Measurements from ENCODE around the gene NOLC1.
"Not testable (repeated sequence)": the region's sequence is repeated elsewhere in the genome, so short reads cannot be mapped to it uniquely, and the experiment has no call there.

The NOLC1 gene

DNA sequence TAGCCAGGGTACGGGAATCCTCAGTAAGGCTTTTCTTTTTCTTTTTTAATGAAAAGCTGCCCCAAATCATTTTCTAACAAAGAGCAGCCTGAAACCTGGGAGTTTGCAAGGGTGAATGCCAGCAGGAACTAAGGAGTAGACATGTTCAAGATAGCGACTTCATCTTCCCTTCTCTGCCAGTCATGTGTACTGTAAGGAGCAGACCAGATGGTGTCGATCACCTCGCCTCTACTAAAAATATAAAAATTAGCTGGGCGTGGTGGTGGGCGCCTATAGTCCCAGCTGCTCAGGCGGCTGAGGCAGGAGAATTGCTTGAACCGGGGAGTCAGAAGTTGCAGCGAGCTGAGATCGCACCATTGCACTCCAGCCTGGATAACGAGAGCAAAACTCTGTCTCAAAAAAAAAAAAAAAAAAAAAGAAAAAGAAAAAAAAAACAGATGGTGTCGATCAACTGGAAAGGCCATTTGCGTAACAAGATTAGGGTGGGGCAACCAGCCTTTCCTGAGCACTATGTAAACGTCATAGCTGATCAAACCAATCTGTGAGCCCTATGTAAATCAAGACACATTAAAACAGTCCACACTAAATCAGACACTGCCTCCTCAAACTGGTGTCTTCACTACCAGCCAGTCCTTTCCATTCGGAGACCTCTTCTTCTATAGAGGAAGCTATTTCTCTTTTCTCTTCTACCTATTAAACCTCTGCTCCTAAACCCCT lies 33.8 kb downstream of the NOLC1 start:
- no peaks in the 10 kb centered on the region for H3K9me2 ChIP-seq (ENCODE audit: low read depth, low read length)
- H3K4me3 ChIP-seq (ENCODE audit: low read depth, low read length, poor library complexity, severe bottlenecking) = no peak overlapping the region
- H3K27ac ChIP-seq (ENCODE audit: low read depth, low read length, poor library complexity, severe bottlenecking) = no peak overlapping the region
- H3K27me3 ChIP-seq (ENCODE audit: insufficient read depth, low read length) = no peaks in the 10 kb centered on the region
- H3F3A ChIP-seq (ENCODE audit: insufficient read depth, low read length) = no peaks in the 10 kb centered on the region
- no peak for TF ChIP-seq EZH2 (IDR thresholded peaks at IDR 0.05; ENCODE audit: borderline replicate concordance, low read length)
- TF ChIP-seq, protein P1, sequence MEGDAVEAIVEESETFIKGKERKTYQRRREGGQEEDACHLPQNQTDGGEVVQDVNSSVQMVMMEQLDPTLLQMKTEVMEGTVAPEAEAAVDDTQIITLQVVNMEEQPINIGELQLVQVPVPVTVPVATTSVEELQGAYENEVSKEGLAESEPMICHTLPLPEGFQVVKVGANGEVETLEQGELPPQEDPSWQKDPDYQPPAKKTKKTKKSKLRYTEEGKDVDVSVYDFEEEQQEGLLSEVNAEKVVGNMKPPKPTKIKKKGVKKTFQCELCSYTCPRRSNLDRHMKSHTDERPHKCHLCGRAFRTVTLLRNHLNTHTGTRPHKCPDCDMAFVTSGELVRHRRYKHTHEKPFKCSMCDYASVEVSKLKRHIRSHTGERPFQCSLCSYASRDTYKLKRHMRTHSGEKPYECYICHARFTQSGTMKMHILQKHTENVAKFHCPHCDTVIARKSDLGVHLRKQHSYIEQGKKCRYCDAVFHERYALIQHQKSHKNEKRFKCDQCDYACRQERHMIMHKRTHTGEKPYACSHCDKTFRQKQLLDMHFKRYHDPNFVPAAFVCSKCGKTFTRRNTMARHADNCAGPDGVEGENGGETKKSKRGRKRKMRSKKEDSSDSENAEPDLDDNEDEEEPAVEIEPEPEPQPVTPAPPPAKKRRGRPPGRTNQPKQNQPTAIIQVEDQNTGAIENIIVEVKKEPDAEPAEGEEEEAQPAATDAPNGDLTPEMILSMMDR (IDR thresholded peaks at IDR 0.05; ENCODE audit: low read length) = no peak
- no peaks in the 10 kb centered on the region for H3K36me3 ChIP-seq (ENCODE audit: insufficient read depth, low read length)
- no peaks in the 10 kb centered on the region for H4K20me1 ChIP-seq (ENCODE audit: insufficient read depth, low read length)
- no peak overlapping the region for H3K4me2 ChIP-seq (ENCODE audit: low read length)
- H3K9me3 ChIP-seq (ENCODE audit: low read length) = no peaks in the 10 kb centered on the region
- H3K4me1 ChIP-seq (ENCODE audit: insufficient read depth, low read length, severe bottlenecking) = no peaks in the 10 kb centered on the region
- no peaks in the 10 kb centered on the region for H3K79me2 ChIP-seq (ENCODE audit: insufficient read depth, low read length)
- no peak overlapping the region for H3K9ac ChIP-seq (ENCODE audit: low read length)
- H2AFZ ChIP-seq (ENCODE audit: low read length) = no peak overlapping the region

DNA sequence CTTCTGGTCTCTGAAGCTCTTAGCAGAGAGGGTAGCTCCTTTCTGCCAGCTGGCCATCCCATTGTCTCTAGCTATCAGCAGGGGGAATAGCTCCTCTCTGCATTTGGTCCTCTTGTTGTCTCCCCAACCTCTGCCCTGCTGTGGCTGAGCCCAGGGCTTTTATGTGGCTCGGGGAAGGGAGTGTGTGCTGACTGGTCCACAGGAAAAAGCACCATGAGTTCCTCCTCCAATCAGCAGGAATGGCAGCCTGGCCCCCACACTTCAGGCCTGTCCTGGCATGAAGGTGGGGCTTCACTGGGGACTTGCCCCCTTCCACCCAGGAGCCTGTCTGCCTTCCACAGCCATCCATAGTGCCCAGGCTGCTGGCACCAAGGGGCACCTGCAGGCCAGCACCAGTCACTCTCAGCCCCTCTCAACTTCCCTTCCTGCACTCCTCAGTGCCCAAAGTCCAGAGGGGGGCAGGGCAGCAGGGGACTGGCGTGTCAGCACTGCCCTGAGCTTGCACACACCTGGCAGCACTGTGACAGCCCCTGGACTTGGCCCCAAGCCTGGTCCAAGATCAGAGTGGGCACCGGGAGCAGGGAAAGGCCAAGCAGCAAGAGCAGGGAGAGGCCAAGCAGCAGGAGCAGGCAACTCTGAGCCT lies 36.2 kb downstream of the NOLC1 start:
- Histone ChIP-seq H3K79me2 (ENCODE audit: insufficient read depth, low read length) (no peaks in the 10 kb centered on the region), H4K20me1 (ENCODE audit: insufficient read depth, low read length) (no peaks in the 10 kb centered on the region), H3K9me3 (ENCODE audit: low read length) (no peaks in the 10 kb centered on the region), H3K9me2 (ENCODE audit: low read depth, low read length) (no peaks in the 10 kb centered on the region), H2AFZ (ENCODE audit: low read length) (no peak overlapping the region), H3K4me2 (ENCODE audit: low read length) (no peak overlapping the region), H3K4me3 (ENCODE audit: low read depth, low read length, poor library complexity, severe bottlenecking) (no peak overlapping the region), H3F3A (ENCODE audit: insufficient read depth, low read length) (no peaks in the 10 kb centered on the region), H3K27ac (ENCODE audit: low read depth, low read length, poor library complexity, severe bottlenecking) (no peak overlapping the region), H3K4me1 (ENCODE audit: insufficient read depth, low read length, severe bottlenecking) (no peaks in the 10 kb centered on the region), H3K9ac (ENCODE audit: low read length) (no peak overlapping the region), H3K36me3 (ENCODE audit: insufficient read depth, low read length) (no peaks in the 10 kb centered on the region), H3K27me3 (ENCODE audit: insufficient read depth, low read length) (no peaks in the 10 kb centered on the region)
- TF ChIP-seq EZH2 (IDR thresholded peaks at IDR 0.05; ENCODE audit: borderline replicate concordance, low read length) = no peak

DNA sequence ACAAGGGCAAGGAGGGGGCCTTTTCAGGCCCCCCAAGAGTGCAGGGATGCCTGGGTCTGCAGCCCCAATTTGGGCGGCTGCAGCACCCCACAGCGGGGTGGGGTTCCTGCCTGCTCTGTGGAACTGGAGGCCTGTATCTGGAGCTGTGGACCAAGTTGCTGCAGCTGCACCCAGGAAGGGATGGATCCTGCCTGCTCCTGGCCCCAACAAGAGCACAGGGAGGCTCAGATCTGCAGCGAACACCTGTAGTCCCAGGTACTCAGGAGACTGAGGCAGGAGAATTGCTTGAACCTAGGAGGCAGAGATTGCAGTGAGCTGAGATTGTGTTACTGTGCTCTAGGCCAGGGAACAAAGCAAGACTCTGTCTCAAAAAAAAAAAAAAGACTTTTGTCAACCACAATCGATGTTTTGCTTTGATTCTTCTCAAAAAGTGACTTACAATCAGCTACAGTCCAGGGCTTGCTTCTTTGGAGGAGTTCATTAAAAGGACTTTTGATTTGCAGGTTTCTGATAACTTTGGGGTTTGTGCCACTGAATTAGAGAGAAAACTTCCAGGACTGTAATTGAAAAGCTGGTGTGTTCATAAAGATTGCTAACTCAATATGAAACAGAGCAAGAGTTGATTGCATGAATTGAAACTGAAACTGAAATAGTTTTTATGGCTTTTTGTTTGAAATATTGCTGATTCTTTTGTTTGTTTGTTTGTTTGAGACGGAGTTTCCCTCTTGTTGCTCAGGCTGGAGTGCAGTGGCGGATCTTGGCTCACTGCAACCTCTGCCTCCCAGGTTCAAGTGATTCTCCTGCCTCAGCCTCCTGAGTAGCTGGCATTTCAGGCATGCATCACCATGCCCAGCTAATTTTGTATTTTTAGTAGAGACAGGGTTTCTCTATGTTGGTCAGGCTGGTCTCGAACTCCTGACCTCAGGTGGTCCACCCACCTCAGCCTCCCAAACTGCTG lies 37.0 kb downstream of the NOLC1 start:
- H3K4me2 ChIP-seq (ENCODE audit: low read length); H3K9ac ChIP-seq (ENCODE audit: low read length); H2AFZ ChIP-seq (ENCODE audit: low read length): not testable (repeated sequence)

DNA sequence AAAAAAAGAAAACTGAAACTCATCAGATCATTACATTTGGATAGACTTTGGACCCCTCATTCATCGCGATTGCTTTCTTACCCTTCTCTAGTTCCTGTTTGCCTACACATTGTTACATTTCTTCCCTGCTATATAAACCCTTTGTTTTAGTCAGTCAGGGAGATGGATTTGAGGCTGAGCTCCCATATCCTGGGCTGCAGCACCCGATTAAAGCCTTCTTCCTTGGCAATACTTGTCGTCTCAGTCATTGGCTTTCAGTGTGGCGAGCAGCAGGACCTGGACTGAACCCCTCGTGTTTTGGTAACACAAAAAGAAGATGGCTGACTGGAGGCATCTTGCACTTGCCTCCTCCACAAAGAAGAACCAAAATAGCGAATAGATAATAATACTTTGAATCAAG lies 39.8 kb downstream of the NOLC1 start:
- H3K4me1 ChIP-seq (ENCODE audit: insufficient read depth, low read length, severe bottlenecking) = no peaks in the 10 kb centered on the region
- H4K20me1 ChIP-seq (ENCODE audit: insufficient read depth, low read length) = no peaks in the 10 kb centered on the region
- no peak overlapping the region for H2AFZ ChIP-seq (ENCODE audit: low read length)
- no peaks in the 10 kb centered on the region for H3K36me3 ChIP-seq (ENCODE audit: insufficient read depth, low read length)
- no peaks in the 10 kb centered on the region for H3K79me2 ChIP-seq (ENCODE audit: insufficient read depth, low read length)
- no peak overlapping the region for H3K4me3 ChIP-seq (ENCODE audit: low read depth, low read length, poor library complexity, severe bottlenecking)
- no peak overlapping the region for H3K27ac ChIP-seq (ENCODE audit: low read depth, low read length, poor library complexity, severe bottlenecking)
- no peak overlapping the region for H3K4me2 ChIP-seq (ENCODE audit: low read length)
- H3K27me3 ChIP-seq (ENCODE audit: insufficient read depth, low read length) = no peaks in the 10 kb centered on the region
- H3F3A ChIP-seq (ENCODE audit: insufficient read depth, low read length) = no peaks in the 10 kb centered on the region
- no peak overlapping the region for H3K9ac ChIP-seq (ENCODE audit: low read length)
- no peaks in the 10 kb centered on the region for H3K9me2 ChIP-seq (ENCODE audit: low read depth, low read length)
- TF ChIP-seq EZH2 (IDR thresholded peaks at IDR 0.05; ENCODE audit: borderline replicate concordance, low read length) = no peak
- TF ChIP-seq, protein P1 (IDR thresholded peaks at IDR 0.05; ENCODE audit: low read length) = no peak
- no peaks in the 10 kb centered on the region for H3K9me3 ChIP-seq (ENCODE audit: low read length)

More for the DNA sequence above, 37.0 kb downstream of the NOLC1 start:
- H3K36me3 ChIP-seq (ENCODE audit: insufficient read depth, low read length); H3K79me2 ChIP-seq (ENCODE audit: insufficient read depth, low read length); H3K4me3 ChIP-seq (ENCODE audit: low read depth, low read length, poor library complexity, severe bottlenecking); H3K27ac ChIP-seq (ENCODE audit: low read depth, low read length, poor library complexity, severe bottlenecking); H3K27me3 ChIP-seq (ENCODE audit: insufficient read depth, low read length); H3K4me1 ChIP-seq (ENCODE audit: insufficient read depth, low read length, severe bottlenecking); H3F3A ChIP-seq (ENCODE audit: insufficient read depth, low read length); H4K20me1 ChIP-seq (ENCODE audit: insufficient read depth, low read length); H3K9me2 ChIP-seq (ENCODE audit: low read depth, low read length); H3K9me3 ChIP-seq (ENCODE audit: low read length): not testable (repeated sequence)

Data from OCI-LY1 (cell line).